ENCODE measurements around the gene DGKQ. TPM values are rescaled to one million over a fixed set of nuclear protein-coding genes. Genes with fewer than 3 reads are reported as not detected.

DGKQ gene
- total and polyA plus RNA-seq, 2 of the 13 experiments (the other 11 are each of a cell fraction or from before 2014, with no cell fraction given) = 4.5 to 7.2 TPM

GRCh38 chr4:985123-985830, 11.9 kb upstream of the DGKQ start (continued):
- TF ChIP-seq ARID4A (CRISPR knock-in tag; IDR thresholded peaks at IDR 0.05; ENCODE audit: borderline replicate concordance) = peak; percentile 22; the same call in 1 of the 2 replicates
- peak; percentile 63 for TF ChIP-seq ZNF18 (CRISPR knock-in tag; IDR thresholded peaks at IDR 0.05; ENCODE audit: insufficient replicate concordance)
- no peak for TF ChIP-seq ZNF75D (CRISPR knock-in tag; IDR thresholded peaks at IDR 0.05; ENCODE audit: borderline replicate concordance)
- TF ChIP-seq ZNF337 (CRISPR knock-in tag; IDR thresholded peaks at IDR 0.05; ENCODE audit: borderline replicate concordance, low read depth) = no peak
- TF ChIP-seq ARID5B (CRISPR knock-in tag; IDR thresholded peaks at IDR 0.05) = peak; percentile 24; the same call in 1 of the 2 replicates
- TF ChIP-seq HNF4G (IDR thresholded peaks at IDR 0.05; ENCODE audit: borderline replicate concordance, low read depth, low read length) = no peak
- TF ChIP-seq HNF4G (CRISPR knock-in tag; IDR thresholded peaks at IDR 0.05; ENCODE audit: borderline replicate concordance, low read depth) = 0 out of 2 replicates have a peak, but pooled peaks have one; percentile 32
- no peak for TF ChIP-seq RFXAP (CRISPR knock-in tag; IDR thresholded peaks at IDR 0.05; ENCODE audit: borderline replicate concordance)
- no peak for TF ChIP-seq MTA1 (CRISPR knock-in tag; IDR thresholded peaks at IDR 0.05; ENCODE audit: borderline replicate concordance)
- 0 out of 2 replicates have a peak, but pooled peaks have one; percentile 38 for TF ChIP-seq RBFOX2 (IDR thresholded peaks at IDR 0.05; ENCODE audit: low read depth, low read length)
- no peak for TF ChIP-seq MAZ (IDR thresholded peaks at IDR 0.05; ENCODE audit: borderline replicate concordance, low read depth, low read length)
- peak; percentile 49; the same call in 1 of the 2 replicates for TF ChIP-seq MAZ (CRISPR knock-in tag; IDR thresholded peaks at IDR 0.05; ENCODE audit: low read depth)
- no peak for TF ChIP-seq ZNF790 (CRISPR knock-in tag; IDR thresholded peaks at IDR 0.05; ENCODE audit: borderline replicate concordance)
- TF ChIP-seq ZNF207 (IDR thresholded peaks at IDR 0.05; ENCODE audit: borderline replicate concordance) = no peak
- peak; percentile 83 for TF ChIP-seq POLR2G (IDR thresholded peaks at IDR 0.05; ENCODE audit: low read depth, low read length)
- TF ChIP-seq PHF8 (CRISPR knock-in tag; IDR thresholded peaks at IDR 0.05) = 0 out of 2 replicates have a peak, but pooled peaks have one; percentile 19
- TF ChIP-seq HBP1 (CRISPR knock-in tag; IDR thresholded peaks at IDR 0.05; ENCODE audit: low read depth) = no peak; the same call in 1 of the 2 replicates
